PC-9 (cell line): Measurements from ENCODE around the gene MAGT1. TPM values are rescaled to one million over a fixed set of nuclear protein-coding genes. Genes with fewer than 3 reads are reported as not detected.

Experiments used
- BruUV-seq: library from RNA; stranded (reverse); fragments of 400-500 nt; replicated peaks from 2 replicates; lab custom pipeline; 2021; lab: Mats Ljungman, UMichigan
- CTCF ChIA-PET: fragments of 300-600 bp; sonication (Branson Sonifier 250); formaldehyde crosslinking; loops from one replicate; lab custom pipeline; 2022; ENCODE audit warnings: antibody characterized with exemption; lab: Charles Lee
- POLR2A ChIA-PET: fragments of 300-600 bp; sonication (Branson Sonifier 250); formaldehyde crosslinking; loops from one replicate; lab custom pipeline; 2022; ENCODE audit warnings: antibody characterized with exemption; ENCODE audit not compliant: unreplicated experiment; lab: Charles Lee
- DNase-seq, 2 experiments: peaks; one replicate each; pipeline versions ENCODE4 v3.0.0 to v3.0.0-alpha.2; 2015 to 2022; ENCODE audit warnings: mixed read lengths in 1 of 2
- H2AFZ ChIP-seq: fragments of 200-600 bp; sonication (generic); 2 replicates; pipeline ENCODE4 v1.8.1; 2017; ENCODE audit warnings: antibody characterized with exemption
- H3F3A ChIP-seq: fragments of 200-600 bp; sonication (generic); 2 replicates; pipeline ENCODE4 v1.8.1; 2017; ENCODE audit warnings: antibody characterized with exemption, mild to moderate bottlenecking, low read depth; ENCODE audit not compliant: insufficient read depth
- H3K27ac ChIP-seq: fragments of 200-600 bp; sonication (generic); 2 replicates; pipeline ENCODE4 v1.6.1; 2016; ENCODE audit warnings: mixed run types
- H3K27me3 ChIP-seq: fragments of 200-600 bp; sonication (generic); 2 replicates; pipeline ENCODE4 v1.6.1; 2016; ENCODE audit warnings: low read depth, mixed run types; ENCODE audit not compliant: insufficient read depth
- H3K36me3 ChIP-seq: fragments of 200-600 bp; sonication (generic); 2 replicates; pipeline ENCODE4 v1.6.1; 2016; ENCODE audit warnings: low read depth, mixed run types
- H3K4me1 ChIP-seq: fragments of 200-600 bp; sonication (generic); replicated peaks from 2 replicates; pipeline ENCODE4 v1.6.1; 2016; ENCODE audit warnings: mixed run types; ENCODE audit not compliant: insufficient read depth
- H3K4me2 ChIP-seq: fragments of 200-600 bp; sonication (generic); 2 replicates; pipeline ENCODE4 v1.6.1; 2017; ENCODE audit warnings: mixed run types
- H3K4me3 ChIP-seq: fragments of 200-600 bp; sonication (generic); 2 replicates; pipeline ENCODE4 v1.6.1; 2016; ENCODE audit warnings: mixed run types
- H3K79me2 ChIP-seq: fragments of 200-600 bp; sonication (generic); 2 replicates; pipeline ENCODE4 v1.6.1; 2017; ENCODE audit warnings: low read depth, mixed run types
- H3K9me2 ChIP-seq: fragments of 200-600 bp; sonication (generic); 2 replicates; pipeline ENCODE4 v1.8.1; 2017; ENCODE audit warnings: mild to moderate bottlenecking; ENCODE audit not compliant: insufficient read depth
- H3K9me3 ChIP-seq: fragments of 200-600 bp; sonication (generic); 2 replicates; pipeline ENCODE4 v1.8.1; 2016; ENCODE audit warnings: low read depth; ENCODE audit not compliant: insufficient read depth
- H4K20me1 ChIP-seq: fragments of 200-600 bp; sonication (generic); 2 replicates; pipeline ENCODE4 v1.8.1; 2017; ENCODE audit not compliant: insufficient read depth
- CTCF ChIP-seq: fragments of 200-600 bp; sonication (generic); conservative IDR thresholded peaks from 2 replicates; pipeline ENCODE4 v1.6.1; 2017; ENCODE audit warnings: mixed run types, antibody characterized with exemption, mild to moderate bottlenecking, moderate library complexity
- EZH2 ChIP-seq: fragments of 200-600 bp; sonication (generic); IDR thresholded peaks from 2 replicates; pipeline ENCODE4 v1.8.0; 2017; ENCODE audit warnings: antibody characterized with exemption, low read depth
- intact Hi-C: fragments of 100-400 bp; cut with micrococcal nuclease; formaldehyde crosslinking; loops from one replicate; pipeline ENCODE4 v1.10.0; 2022; ENCODE audit not compliant: unreplicated experiment
- total RNA-seq: library from RNA; stranded (reverse); gene quantifications from 2 replicates; pipeline ENCODE4 v1.2.3, GENCODE V29; 2021

Gene MAGT1
- total RNA-seq, 1 experiment from 2014 or later: 68.2 TPM

GRCh38 chrX:77795124-77795523 is 100.1 kb downstream of the MAGT1 start:
- intact Hi-C loops: no loop called here
- Histone ChIP-seq H3F3A (no peaks in the 10 kb centered on the region), H3K9me3 (no peaks in the 10 kb centered on the region), H3K4me2 (no peak overlapping the region), H3K4me3 (no peak overlapping the region), H3K4me1 (no peaks in the 10 kb centered on the region), H3K9me2 (no peaks in the 10 kb centered on the region), H3K36me3 (no peaks in the 10 kb centered on the region), H2AFZ (no peak overlapping the region), H4K20me1 (no peaks in the 10 kb centered on the region), H3K27me3 (no peaks in the 10 kb centered on the region), H3K27ac (no peak overlapping the region), H3K79me2 (no peaks in the 10 kb centered on the region)
- ChIA-PET POLR2A (no interaction called here), CTCF (no interaction called here)
- BruUV-seq: no TSS peak
- TF ChIP-seq CTCF (no peak), EZH2 (no peak)
- no peak for DNase-seq

- no peaks in the 10 kb centered on the region for H3K4me1 ChIP-seq
- H3F3A ChIP-seq: no peaks in the 10 kb centered on the region
- no peaks in the 10 kb centered on the region for H4K20me1 ChIP-seq
- intact Hi-C loops: no loop called here
- H3K9me3 ChIP-seq: no peaks in the 10 kb centered on the region
- no TSS peak for BruUV-seq
- H3K27me3 ChIP-seq: no peaks in the 10 kb centered on the region
- POLR2A ChIA-PET: no interaction called here
- TF ChIP-seq CTCF: no peak
- no peak for TF ChIP-seq EZH2
- no peaks in the 10 kb centered on the region for H3K9me2 ChIP-seq
- H3K79me2 ChIP-seq: no peaks in the 10 kb centered on the region
- H3K4me2 ChIP-seq: no peak overlapping the region
- no peak for DNase-seq
- no peak overlapping the region for H3K27ac ChIP-seq
- CTCF ChIA-PET: no interaction called here
- H3K36me3 ChIP-seq: no peaks in the 10 kb centered on the region
- H2AFZ ChIP-seq: no peak overlapping the region
- no peak overlapping the region for H3K4me3 ChIP-seq
Observed at GRCh38 chrX:77793946-77794345, 101.3 kb downstream of the MAGT1 start.

- intact Hi-C loops: no loop called here
- TF ChIP-seq CTCF (no peak), EZH2 (no peak)
- Histone ChIP-seq H3K9me3 (no peaks in the 10 kb centered on the region), H3K9me2 (no peaks in the 10 kb centered on the region), H3K27ac (no peak overlapping the region), H3K4me3 (no peak overlapping the region), H3F3A (no peaks in the 10 kb centered on the region), H2AFZ (no peak overlapping the region), H3K79me2 (peaks cover 32% of the 10 kb centered on the region), H3K36me3 (no peaks in the 10 kb centered on the region), H4K20me1 (peaks cover 18% of the 10 kb centered on the region), H3K4me1 (peaks cover 14% of the 10 kb centered on the region), H3K4me2 (no peak overlapping the region), H3K27me3 (no peaks in the 10 kb centered on the region)
- DNase-seq: no peak
- BruUV-seq: no TSS peak
- POLR2A ChIA-PET: interaction anchor here (0.6 kb wide), 1 partner anchor 64 kb away, joined by 6 read pairs; no protein-coding TSS in a partner anchor
- CTCF ChIA-PET: no interaction called here
Observed at GRCh38 chrX:77788050-77788449, 107.2 kb downstream of the MAGT1 start.
